Astrocyte of the cerebellum (primary cell): ENCODE data around the gene CPT1A.

Experiments used
- DNase-seq: peaks from one replicate; pipeline ENCODE4 v3.0.0-alpha.2; 2011; ENCODE audit warnings: low read depth
- H3K4me3 ChIP-seq: 2 replicates; pipeline ENCODE4 v1.5.1; 2011; ENCODE audit warnings: mild to moderate bottlenecking, low read depth, low read length, moderate library complexity
- in situ Hi-C: cut with HindIII; loops from 2 replicates; pipeline ENCODE4 v1.10.0; 2017; ENCODE audit warnings: low sequenced_read_pairs
- TF ChIP-seq, protein P1 (sequence below): IDR thresholded peaks from 2 replicates; pipeline ENCODE4 v1.5.1; 2012; ENCODE audit warnings: low read length, low read depth, moderate library complexity, mild to moderate bottlenecking; ENCODE audit errors: missing control alignments

The CPT1A gene

GRCh38 chr11:68764746-68765145, 77.0 kb downstream of the CPT1A start:
- no peak overlapping the region for H3K4me3 ChIP-seq
- in situ Hi-C loops: loop anchor here (5.0 kb wide), 1 partner anchor 77 kb away; no protein-coding TSS in a partner anchor
- TF ChIP-seq, protein P1, sequence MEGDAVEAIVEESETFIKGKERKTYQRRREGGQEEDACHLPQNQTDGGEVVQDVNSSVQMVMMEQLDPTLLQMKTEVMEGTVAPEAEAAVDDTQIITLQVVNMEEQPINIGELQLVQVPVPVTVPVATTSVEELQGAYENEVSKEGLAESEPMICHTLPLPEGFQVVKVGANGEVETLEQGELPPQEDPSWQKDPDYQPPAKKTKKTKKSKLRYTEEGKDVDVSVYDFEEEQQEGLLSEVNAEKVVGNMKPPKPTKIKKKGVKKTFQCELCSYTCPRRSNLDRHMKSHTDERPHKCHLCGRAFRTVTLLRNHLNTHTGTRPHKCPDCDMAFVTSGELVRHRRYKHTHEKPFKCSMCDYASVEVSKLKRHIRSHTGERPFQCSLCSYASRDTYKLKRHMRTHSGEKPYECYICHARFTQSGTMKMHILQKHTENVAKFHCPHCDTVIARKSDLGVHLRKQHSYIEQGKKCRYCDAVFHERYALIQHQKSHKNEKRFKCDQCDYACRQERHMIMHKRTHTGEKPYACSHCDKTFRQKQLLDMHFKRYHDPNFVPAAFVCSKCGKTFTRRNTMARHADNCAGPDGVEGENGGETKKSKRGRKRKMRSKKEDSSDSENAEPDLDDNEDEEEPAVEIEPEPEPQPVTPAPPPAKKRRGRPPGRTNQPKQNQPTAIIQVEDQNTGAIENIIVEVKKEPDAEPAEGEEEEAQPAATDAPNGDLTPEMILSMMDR: no peak
- DNase-seq: no peak

DNA sequence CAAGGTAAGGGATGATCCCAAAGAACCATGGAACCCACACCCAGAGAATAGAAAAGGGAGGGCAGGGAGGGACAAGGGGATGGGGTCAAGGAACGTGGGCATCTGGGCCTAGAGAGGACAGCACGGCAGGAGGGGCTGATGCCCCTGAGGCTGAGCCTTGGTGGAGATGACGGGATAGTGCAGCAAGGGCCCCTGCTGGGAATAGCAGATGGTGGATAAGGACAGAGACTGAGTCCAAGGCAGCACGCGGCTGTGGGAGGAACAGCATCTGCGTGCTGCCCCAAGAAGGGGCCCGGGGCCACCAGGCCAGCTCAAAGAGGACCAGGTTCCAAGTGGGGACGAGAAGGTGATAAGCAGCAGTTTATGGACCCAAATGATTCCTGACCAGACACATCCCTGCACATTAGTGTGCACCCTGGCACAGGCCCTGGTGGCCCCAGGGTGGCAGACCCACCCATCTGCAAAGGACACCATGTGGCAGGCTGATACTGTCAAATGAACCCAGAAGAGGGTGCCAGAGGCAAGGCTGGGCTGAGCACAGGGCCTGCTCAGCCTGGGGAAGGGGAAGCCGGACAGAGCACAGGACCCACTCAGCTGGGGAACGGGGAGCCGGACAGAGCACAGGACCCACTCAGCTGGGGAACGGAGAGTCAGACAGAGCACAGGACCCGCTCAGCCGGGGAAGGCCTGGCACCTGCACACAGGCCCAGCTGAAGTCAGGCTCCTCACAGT, 77.6 kb downstream of the CPT1A start:
- in situ Hi-C loops: no loop called here
- no peak for DNase-seq
- H3K4me3 ChIP-seq: no peak overlapping the region
- TF ChIP-seq, protein P1: no peak

DNA sequence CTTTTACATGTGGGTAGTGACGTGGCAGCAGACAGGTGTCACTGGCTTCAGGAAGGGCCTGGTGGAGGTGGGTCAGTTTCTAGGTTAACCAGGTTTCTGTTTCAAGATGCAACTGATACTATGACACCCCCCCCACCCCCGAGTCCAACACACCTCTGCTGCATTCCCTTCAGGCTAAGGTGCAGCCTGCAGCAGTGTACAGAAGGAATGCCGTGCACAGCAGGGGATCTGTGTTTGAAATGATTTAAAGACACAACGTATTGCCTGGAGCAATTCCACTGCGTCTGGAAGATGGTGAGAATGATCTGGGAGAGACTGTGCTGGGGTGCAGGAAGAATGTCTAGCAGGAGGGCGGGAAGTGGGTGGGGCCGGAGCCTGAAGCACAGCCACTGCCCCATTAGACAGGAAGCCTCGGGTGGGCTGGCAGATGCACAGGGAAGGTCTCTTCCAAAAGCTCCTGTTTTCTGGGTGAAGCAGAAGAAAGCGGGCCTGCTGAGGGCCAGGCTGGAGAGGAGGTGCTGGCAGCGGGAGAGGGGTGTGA, 78.5 kb downstream of the CPT1A start:
- DNase-seq: no peak
- in situ Hi-C loops: no loop called here
- H3K4me3 ChIP-seq: no peak overlapping the region
- TF ChIP-seq, protein P1: no peak

GRCh38 chr11:68762481-68762880, 79.2 kb downstream of the CPT1A start:
- DNase-seq: no peak
- in situ Hi-C loops: no loop called here
- TF ChIP-seq, protein P1: no peak
- H3K4me3 ChIP-seq: no peak overlapping the region

GRCh38 chr11:68761801-68762200, 79.9 kb downstream of the CPT1A start:
- TF ChIP-seq, protein P1: no peak

GRCh38 chr11:68759991-68760390, 81.7 kb downstream of the CPT1A start:
- DNase-seq: no peak
- TF ChIP-seq, protein P1: no peak
- no peak overlapping the region for H3K4me3 ChIP-seq
- in situ Hi-C loops: loop anchor here (5.0 kb wide), 2 partner anchors 42 to 48 kb away; no protein-coding TSS in a partner anchor

More at GRCh38 chr11:68761801-68762200, 79.9 kb downstream of the CPT1A start:
- in situ Hi-C loops: no loop called here
- no peak overlapping the region for H3K4me3 ChIP-seq
- no peak for DNase-seq
